ENCODE results near the gene APOL1. TPM values are rescaled to one million over a fixed set of nuclear protein-coding genes. Genes with fewer than 3 reads are reported as not detected.
"Not testable (repeated sequence)": the region's sequence is repeated elsewhere in the genome, so short reads cannot be mapped to it uniquely, and the experiment has no call there.

The APOL1 gene, protein sequence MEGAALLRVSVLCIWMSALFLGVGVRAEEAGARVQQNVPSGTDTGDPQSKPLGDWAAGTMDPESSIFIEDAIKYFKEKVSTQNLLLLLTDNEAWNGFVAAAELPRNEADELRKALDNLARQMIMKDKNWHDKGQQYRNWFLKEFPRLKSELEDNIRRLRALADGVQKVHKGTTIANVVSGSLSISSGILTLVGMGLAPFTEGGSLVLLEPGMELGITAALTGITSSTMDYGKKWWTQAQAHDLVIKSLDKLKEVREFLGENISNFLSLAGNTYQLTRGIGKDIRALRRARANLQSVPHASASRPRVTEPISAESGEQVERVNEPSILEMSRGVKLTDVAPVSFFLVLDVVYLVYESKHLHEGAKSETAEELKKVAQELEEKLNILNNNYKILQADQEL
- 10 to 100 TPM; 11.0 to 15.7 (median 12.4) TPM for polyA plus RNA-seq (ENCODE audit: insufficient read length in 4 of 4)

DNA sequence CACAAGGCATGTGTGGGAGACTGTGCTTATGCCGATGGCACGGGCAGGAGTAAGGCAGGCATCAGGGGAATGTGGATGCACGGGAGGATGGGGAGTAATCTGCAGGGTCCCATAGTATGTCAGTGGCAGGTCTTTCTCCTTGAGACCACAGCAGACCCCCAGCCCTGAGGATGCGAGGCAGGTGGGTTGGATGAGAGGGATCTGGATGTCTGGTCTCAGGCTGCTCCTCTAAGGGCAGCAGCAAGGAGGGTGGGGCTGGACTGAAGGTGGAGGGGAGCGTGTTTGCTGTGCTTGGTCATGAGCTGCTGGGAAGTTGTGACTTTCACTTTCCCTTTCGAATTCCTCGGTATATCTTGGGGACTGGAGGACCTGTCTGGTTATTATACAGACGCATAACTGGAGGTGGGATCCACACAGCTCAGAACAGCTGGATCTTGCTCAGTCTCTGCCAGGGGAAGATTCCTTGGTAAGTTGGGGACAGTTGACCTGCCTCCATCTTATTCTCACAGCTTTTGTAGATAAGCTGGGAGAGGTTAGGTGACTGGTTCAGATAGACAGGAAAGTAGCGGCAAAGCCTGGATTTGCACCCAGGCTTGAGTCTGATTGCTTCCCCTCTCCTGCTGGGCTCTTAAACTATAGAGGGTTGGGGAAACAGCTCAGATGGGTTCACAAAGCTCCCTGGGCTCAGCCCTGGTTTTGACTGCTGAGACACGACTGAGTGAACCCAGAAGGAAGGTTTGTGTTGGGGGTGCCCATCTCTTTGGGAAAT lies at the start of gene APOL1:
Gene APOL1, plus strand, starts transcription at position 380 of the 769 bp plus-strand sequence. CDS start 1,823 bp downstream, outside the sequence.
- DNase-seq (ENCODE audit: low read depth in 4 of 4, low spot score in 3 of 4): no peak

DNA sequence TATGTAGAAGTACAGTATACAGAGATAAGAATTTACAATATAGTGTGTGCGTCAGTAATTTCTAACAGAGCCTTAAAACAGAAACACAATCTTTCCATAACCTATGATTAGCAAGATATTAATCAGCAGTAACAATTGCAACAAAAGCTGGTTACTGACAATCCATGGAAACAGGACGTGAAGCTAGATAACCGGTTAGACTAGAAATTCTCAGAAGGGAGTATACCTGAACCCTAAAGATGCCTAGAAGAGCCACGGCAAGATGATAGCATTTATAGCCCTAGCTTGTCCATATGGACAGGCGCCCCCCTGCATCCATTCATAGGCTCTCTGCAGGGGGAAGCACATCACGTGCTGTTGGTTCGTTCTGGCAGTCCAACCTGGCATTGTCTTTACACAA lies 49.5 kb upstream of the APOL1 start:
- not testable (repeated sequence) for DNase-seq (ENCODE audit: low read depth in 4 of 4, low spot score in 3 of 4)

DNA sequence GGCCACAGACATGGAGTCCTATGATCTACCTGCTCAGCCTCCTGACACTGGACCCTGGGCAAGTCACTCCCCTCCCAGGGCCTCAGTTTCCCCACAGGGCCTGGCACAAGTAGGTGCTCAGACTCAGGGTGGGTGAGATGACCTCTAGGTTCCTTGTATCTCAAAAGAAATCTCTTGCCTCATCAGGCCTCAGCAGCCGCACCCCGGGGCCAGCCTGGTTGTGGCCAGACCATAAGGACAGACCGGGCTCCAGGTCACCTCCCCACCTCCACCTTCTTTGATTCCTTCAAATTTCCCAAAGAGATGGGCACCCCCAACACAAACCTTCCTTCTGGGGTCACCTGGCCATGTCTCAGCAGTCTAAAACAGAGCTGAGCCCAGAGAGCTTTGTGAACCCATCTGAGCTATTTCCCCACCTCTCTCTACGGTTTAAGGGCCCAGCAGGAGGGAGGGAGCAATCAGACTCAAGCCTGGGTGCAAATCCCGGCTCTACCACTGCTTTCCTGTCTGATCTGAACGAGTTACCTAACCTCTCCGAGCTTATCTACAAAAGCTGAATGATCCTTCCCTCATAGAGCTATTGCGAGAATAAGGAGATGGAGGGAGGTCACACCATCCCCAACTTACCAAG lies 48.8 kb upstream of the APOL1 start:
- DNase-seq (ENCODE audit: low read depth in 4 of 4, low spot score in 3 of 4): no peak

DNA sequence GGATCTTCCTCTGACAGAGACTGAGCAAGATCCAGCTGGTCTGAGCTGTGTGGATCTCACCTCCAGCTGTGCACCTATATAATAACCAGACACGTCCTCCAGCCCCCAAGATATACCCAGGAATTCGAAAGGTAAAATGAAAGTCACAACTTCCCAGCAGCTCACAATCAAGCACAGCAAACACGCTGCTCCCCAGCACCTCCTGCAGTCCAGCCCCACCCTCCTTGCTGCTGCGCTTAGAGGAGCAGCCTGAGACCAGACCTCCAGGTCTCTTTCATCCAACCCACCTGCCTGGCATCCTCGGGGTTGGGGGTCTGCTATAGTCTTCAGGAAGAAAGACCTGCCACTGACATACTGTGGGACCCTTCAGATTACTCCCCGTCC lies 48.3 kb upstream of the APOL1 start:
- no peak for DNase-seq (ENCODE audit: low read depth in 4 of 4, low spot score in 3 of 4)

DNA sequence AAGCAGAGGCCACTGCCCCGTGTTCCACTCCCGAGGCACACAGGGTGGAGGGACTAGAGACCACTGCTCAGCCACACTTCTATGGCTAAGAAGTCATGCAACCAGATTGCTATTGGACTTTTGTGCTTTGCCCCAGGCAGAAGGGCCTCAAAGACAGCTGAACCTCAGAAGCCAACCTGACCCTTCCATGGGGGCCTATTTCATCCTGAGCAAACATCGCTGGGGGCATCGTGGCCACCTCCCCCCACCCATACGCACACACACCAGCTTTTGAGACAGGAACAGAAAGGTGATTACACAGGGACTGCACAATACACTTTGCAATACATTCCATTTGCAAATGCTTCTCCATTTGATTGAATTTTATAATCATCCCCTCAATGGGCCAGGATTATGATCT lies 47.4 kb upstream of the APOL1 start:
- DNase-seq (ENCODE audit: low read depth in 4 of 4, low spot score in 3 of 4): not testable (repeated sequence)

DNA sequence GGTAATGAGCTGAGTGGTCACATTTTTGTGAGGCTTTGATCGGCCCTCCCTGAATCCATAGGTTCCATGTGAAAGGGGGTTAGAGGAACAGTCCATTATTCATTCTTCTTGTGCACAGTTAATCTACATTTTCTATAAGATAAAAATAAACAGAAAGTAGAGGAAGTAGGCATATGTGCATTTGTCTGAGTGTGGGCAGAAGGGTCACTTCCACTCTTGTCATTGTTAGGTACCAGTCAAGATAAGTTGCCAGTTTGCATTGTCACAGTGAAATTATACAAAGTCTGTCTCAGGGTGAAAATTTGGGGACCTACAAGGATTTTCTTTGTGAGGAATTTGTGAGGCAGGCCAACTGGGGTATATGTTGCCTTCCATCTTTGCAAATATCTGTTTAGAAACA lies 46.7 kb upstream of the APOL1 start:
- DNase-seq (ENCODE audit: low read depth in 4 of 4, low spot score in 3 of 4): no peak

DNA sequence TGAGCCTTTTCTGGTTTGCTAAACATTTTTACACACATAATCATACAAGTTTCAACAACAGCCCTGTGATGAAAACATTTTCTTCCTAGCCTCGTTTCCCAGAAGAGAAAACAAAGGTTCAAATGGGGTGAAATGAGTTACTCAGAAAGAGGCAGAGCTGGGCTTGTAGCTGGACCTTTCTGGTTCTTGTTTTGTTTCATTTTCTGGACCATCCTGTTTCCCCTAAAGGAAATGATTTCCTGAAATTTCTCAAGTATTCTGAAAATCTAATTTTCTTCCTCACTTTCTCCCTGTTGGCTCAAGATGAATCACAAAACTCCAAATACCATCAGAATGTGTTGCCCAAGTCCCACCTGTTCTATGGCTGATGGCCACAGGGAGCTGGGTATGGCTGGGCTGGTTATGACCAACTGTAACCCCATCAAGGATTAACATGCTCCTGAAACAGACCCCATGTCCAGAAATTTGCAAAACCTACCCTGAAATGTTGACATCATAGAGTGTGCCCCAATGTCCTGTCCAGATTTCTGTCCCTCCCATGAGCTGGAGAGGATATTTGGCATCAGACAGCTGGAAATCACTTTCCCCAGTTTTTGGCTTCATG lies 44.7 kb upstream of the APOL1 start:
- no peak for DNase-seq (ENCODE audit: low read depth in 4 of 4, low spot score in 3 of 4)

DNA sequence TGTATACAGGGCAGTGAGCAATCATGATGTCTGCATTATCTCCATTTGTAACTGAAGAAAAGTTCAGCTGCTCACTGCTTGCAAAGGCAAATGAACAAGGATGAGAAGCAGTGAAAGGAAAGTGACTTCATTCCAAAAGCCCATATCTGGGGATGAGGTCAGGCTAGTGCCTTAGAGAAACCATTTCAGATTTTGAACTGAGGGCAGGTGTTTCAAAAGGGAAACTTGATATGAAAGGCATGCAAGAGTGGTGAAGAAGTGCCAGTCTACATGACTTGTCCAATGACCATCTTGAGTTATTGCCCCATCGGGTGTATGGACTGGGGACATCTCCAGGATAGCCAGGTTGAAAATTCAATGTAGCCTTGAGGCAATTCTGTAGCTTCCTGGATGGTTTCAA lies 44.0 kb upstream of the APOL1 start:
- no peak for DNase-seq (ENCODE audit: low read depth in 4 of 4, low spot score in 3 of 4)

DNA sequence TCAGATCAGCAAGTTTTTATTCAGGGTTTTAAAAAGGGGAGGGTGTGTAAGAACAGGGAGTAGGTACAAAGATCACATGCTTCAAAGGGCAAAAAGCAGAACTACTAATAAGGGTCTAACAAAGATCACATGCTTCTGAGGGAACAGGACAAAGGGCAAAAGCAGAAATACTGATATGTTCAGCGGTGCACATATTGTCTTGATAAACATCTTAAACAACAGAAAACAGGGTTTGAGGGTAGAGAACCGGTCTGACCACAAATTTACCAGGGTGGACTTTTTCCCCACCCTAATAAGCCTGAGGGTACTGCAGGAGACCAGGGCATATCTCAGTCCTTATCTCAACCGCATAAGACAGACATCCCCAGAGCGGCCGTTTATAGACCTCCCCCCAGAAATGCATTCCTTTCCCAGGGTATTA lies 43.4 kb upstream of the APOL1 start:
- DNase-seq (ENCODE audit: low read depth in 4 of 4, low spot score in 3 of 4): not testable (repeated sequence)

DNA sequence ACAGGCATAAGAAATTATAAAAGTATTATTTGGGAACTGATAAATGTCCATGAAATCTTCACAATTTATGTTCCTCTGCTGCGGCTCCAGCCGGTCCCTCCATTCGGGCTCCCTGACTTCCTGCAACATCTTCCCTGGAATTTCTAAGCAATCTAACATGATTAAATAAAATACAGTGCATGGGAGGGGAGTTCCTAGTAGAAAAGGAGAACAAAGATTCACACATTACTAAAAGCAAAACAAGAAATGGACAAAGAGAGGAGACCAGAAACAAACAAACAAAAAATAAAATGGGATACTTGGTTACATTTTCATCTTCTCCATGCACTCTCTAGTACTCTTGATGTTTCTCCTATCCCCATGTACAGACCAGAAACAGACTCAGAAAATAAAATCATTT lies 42.7 kb upstream of the APOL1 start:
- no peak for DNase-seq (ENCODE audit: low read depth in 4 of 4, low spot score in 3 of 4)

DNA sequence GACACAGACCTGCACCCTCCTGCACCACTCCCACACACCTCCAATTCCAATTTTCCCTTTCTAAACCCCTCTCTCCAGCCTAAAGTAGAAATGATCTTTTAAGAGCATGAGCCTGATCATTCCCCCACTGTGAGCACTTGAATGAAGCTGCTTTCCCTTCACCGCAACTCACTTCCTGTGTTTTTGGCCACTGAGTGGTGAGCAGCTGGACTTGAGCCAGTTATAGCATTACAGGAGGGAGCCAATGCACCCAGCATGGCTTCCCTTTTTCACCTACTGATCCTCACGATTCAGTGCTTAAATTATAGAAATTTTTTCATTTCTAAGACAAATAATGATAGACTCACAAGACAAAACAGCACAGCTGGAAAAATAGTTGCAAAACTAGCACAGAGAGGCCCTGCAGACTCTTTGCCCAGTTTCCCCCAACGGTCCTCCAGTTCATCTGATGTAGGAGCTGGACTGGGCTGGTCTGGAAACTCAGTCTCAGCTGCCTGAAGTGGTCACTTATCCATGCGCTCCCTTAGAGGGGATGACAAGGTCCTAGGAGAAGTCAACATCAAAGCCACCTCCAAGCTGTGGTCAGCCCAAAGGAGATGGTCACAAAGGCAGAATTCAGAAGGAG lies 41.6 kb upstream of the APOL1 start:
- no peak for DNase-seq (ENCODE audit: low read depth in 4 of 4, low spot score in 3 of 4)

DNA sequence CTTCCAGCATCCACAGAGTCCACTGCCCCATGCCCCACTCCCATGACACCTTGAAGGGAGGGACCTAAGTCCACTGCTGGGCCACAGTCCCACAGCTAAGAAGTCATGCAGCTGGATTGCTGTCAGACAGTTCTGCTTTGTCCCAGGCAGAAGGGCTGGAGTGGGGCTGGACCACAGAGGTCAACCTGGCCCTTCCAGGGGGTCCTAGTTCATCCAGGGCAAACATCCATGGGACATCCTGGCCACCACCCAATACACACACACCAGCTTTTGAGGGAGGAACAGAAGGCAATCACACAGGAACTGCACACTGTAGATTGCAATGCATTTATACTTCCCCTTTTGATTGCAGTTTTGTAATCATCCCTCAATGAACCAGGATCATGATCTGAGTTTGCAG lies 40.0 kb upstream of the APOL1 start:
- no peak for DNase-seq (ENCODE audit: low read depth in 4 of 4, low spot score in 3 of 4)

DNA sequence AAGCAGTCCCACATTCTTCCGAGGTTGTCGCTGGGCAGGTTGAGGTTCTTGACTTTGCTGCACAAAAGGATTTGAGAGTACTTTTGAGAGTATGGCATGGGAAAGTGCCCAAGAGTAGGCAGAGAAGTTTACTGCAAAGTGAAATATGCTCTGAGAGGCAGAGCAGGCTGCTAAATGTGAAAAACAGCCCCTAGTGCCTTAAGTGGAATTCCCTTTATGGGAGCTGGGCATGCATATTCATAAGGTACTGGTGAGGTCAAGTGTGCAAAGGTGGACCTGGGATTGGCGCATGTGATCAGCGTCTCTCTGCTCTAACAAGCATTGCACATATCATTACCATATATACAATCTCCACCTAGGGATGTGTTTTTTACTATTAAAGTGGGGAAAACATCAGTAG lies 39.3 kb upstream of the APOL1 start:
- no peak for DNase-seq (ENCODE audit: low read depth in 4 of 4, low spot score in 3 of 4)

DNA sequence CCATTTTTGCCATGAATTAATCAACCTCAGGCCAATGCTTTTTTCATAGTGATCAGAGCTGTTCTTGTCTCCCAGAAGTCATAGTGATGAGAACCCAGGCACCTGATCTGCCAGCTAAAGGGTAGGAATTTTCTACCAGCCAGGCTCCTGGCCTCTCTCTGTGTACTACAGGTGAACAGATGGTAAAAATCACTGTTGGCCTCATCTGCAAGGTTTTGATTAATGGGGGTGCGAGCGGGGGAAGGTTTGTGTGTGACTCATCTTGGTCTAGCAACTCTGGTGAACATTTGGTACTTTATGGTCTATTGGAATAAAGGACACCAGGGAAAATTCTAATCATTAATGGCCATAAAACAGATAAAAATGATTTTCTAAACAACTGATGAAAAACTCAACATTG lies 37.0 kb upstream of the APOL1 start:
- DNase-seq (ENCODE audit: low read depth in 4 of 4, low spot score in 3 of 4): no peak

DNA sequence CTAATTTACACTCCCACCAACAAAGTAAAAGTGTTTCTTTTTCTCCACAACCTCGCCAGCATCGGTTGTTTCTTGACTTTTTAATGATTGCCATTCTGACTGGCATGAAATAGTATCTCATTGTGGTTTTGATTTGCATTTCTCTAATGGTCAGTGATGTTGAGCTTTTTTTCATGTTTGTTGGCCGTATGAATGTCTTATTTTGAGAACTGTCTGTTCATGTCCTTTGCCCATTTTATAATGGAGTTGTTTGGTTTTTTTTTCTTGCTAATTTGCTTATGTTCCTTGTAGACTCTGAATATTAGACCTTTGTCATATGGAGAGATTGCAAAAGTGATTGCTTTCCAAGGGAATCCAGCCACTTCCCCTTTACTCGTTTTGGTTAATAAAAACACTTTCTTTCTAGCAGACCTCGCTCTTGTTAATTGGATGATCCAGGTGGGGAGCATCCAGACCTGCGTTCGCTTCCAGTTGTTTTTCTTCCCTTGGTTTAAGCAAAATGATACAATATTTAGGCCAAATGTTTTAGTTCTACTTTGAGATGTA lies 34.2 kb upstream of the APOL1 start:
- no peak for DNase-seq (ENCODE audit: low read depth in 4 of 4, low spot score in 3 of 4)

DNA sequence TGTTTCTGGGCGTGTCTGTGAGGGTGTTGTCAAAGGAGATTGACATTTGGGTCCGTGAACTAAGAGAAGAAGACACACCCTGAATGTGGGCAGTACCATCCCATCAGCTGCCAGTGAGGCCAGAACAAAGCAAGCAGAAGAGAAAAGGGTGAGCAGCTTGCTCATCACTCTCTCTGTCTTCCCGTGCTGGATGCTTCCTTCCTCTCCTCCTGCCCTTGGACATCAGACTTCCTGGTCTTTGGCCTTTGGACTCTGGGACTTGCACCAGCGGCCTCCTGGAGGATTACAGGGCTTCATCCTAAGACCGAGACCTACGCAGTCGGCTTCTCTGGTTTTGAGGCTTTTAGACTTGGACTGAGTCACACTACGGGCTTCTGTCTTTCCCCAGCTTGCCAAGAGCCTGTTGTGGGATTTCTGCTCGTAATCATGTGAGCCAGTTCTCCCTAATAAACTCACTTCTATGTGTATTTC lies 32.4 kb upstream of the APOL1 start:
- DNase-seq (ENCODE audit: low read depth in 4 of 4, low spot score in 3 of 4): no peak

DNA sequence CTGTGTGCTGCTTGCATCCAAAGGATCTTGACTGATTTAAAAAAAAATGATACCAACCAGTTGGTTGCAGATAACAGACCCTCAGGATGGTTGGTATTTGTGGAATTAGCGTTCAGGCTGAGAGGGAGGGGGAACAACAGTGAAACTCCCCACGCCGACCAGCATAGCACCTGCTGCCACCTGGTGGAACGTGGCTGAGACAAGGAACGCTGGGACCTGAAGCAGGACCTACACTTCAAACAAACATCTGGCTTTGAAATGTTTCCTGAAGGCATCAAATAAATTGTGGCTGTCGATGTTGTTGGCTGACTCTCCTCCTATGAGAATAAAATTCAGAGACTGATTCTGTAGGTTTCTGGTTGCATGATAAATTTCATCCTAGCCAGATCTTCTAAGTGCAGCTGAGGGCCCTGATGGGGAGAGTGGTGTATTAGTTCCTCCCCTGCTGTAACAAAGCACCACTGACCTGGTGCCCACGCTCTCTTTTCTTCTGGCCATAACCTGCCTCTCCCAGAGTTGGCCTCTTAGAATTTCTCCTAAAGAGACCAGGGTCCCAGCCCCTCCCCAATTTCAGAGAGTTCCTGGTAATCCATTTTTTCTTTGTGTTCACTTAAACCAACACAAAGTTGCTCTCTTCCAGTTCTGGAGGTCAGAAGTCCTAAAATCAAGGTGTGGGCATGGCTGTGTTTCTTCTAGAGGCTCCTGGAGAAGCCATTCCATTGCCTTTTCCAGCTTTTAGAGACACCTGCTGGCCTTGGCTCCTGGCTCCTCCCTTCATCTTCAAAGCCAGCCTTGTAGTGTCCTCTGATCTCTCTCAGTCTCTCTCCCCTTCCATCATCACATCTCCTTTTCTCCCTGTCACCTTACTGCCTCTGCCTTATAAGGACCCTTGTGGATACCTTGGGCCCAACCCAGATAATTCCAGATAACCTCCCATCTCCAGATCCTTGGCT lies 30.9 kb upstream of the APOL1 start:
- no peak for DNase-seq (ENCODE audit: low read depth in 4 of 4, low spot score in 3 of 4)

DNA sequence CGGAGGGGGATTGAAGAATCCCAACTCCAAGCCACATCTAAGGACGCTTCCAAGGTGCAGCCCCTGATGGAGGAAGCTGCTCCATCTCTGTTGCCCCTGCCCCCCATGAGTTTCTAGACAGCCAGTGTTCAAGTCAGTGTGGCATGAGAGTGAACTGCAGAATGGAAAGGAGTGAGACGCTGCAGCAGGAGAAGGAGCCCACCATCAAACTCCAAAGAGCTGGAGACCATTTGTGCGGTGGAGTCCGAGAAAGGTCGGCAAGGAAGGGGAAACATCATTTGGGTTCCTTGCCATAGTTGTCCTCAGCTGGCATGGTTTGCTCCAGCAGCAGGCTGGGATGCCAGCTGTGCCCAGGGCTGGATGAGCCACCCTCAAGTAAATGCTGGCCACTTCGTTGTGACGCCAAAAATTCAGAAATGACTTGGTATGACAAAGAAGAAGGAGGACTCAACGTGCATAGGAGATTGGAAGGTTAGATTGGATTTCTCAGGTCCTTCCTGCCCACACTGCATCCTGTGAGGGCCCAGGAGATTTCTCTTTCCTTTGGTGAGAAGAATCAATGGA lies 30.0 kb upstream of the APOL1 start:
- DNase-seq (ENCODE audit: low read depth in 4 of 4, low spot score in 3 of 4): no peak

DNA sequence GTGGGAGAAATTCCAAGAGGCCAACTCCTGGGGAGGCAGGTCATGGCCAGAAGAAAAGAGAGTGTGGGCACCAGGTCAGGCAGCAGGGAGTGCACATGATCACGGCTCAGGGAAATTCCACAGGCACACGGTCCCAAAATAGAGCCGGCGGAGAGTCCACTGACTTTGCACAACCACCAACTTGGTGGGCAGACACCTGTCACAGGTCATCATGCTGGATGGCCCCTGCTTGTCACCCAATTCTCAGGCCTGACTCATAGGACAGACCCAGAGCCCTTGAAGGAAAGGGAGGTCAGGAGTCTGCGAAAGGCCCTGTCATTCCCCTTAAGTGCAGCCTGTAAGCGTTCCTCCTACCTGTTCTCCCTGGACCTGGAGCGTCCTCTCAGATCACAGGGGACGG lies 29.4 kb upstream of the APOL1 start:
- no peak for DNase-seq (ENCODE audit: low read depth in 4 of 4, low spot score in 3 of 4)
